ENCODE results near the gene BSPRY. TPM values are rescaled to one million over a fixed set of nuclear protein-coding genes. Genes with fewer than 3 reads are reported as not detected.

The BSPRY gene
- total and polyA plus RNA-seq, 2 of the 13 experiments (the other 11 are each of a cell fraction or from before 2014, with no cell fraction given) = 0.09 to 0.26 TPM

DNA sequence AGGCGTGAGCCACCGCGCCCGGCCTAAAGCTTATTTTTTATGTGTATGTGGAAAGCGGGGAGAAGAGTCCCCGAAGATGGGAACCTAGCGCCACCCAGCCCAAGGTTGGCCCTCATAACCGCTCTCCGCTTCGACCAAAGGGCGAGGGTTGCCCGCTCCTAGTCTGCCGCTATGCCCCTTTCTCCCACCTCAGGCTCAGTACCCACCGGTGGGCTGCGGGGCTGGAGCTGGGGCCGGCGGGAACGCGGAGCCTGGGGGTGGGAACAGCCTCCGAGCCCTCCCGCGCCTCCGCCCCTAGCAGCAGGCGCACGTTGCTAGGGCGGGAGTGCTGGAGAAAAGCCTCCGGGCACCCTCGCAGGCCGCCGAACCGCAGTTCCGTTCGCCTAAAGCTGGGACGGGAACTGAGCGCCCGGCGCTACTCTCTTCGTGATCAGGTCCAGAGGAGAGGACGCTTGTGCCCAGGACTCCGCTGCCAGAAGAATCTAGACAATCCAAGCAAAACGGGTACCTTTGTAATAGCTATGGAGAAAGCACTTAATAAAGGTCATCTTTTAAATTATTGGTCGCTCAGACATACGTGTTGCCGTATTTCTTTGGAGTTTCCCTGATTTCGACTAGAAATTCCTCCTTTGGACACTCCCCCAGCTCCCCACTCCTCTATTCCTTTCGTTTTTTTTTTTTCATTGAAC is 9.2 kb upstream of the BSPRY start, which contains the start of gene WDR31 (continued):
- TF ChIP-seq, protein P1, sequence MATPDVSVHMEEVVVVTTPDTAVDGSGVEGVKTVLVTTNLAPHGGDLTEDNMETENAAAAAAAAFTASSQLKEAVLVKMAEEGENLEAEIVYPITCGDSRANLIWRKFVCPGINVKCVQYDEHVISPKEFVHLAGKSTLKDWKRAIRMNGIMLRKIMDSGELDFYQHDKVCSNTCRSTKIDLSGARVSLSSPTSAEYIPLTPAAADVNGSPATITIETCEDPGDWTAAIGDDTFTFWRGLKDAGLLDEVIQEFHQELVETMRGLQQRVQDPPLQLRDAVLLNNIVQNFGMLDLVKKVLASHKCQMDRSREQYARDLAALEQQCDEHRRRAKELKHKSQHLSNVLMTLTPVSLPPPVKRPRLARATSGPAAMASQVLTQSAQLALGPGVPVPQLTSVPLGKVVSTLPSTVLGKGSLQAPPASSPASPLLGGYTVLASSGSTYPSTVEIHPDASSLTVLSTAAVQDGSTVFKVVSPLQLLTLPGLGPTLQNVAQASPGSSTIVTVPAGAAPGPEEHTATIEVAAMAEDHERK (CRISPR knock-in tag; IDR thresholded peaks at IDR 0.05; ENCODE audit: low read depth) = no peak
- TF ChIP-seq SP1 (IDR thresholded peaks at IDR 0.05) (no peak), SP1 (CRISPR knock-in tag; IDR thresholded peaks at IDR 0.05) (peak; percentile 85), HMGA1 (CRISPR knock-in tag; conservative IDR thresholded peaks at IDR 0.05) (no peak), FOXP1 (IDR thresholded peaks at IDR 0.05) (no peak), FOXP1 (CRISPR knock-in tag; IDR thresholded peaks at IDR 0.05) (0 out of 2 replicates have a peak, but pooled peaks have one; percentile 16), KLF11 (CRISPR knock-in tag; IDR thresholded peaks at IDR 0.05) (no peak; the same call in 1 of the 2 replicates), RBM22 (optimal IDR thresholded peaks at IDR 0.05; ENCODE audit: low read length) (peak; percentile 98), SCMH1 (CRISPR knock-in tag; IDR thresholded peaks at IDR 0.05; ENCODE audit: borderline replicate concordance) (no peak), BRCA1 (CRISPR knock-in tag; IDR thresholded peaks at IDR 0.05) (no peak; the same call in none of the 2 replicates), MBD4 (IDR thresholded peaks at IDR 0.05; ENCODE audit: borderline replicate concordance, low read length) (no peak), ZNF749 (CRISPR knock-in tag; IDR thresholded peaks at IDR 0.05; ENCODE audit: borderline replicate concordance) (peak; percentile 82; the same call in 1 of the 2 replicates), ZNF501 (CRISPR knock-in tag; IDR thresholded peaks at IDR 0.05) (peak; percentile 91), ZIK1 (CRISPR knock-in tag; IDR thresholded peaks at IDR 0.05; ENCODE audit: borderline replicate concordance, low read depth) (peak; percentile 89; the same call in 1 of the 2 replicates), SUZ12 (IDR thresholded peaks at IDR 0.05; ENCODE audit: low read depth, low read length) (no peak), NFE2L1 (CRISPR knock-in tag; IDR thresholded peaks at IDR 0.05; ENCODE audit: borderline replicate concordance) (no peak)
- TF ChIP-seq, protein P2, sequence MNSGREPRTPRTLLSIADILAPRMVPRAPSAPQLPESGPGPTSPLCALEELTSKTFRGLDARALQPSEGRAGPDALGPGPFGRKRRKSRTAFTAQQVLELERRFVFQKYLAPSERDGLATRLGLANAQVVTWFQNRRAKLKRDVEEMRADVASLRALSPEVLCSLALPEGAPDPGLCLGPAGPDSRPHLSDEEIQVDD (CRISPR knock-in tag; IDR thresholded peaks at IDR 0.05; ENCODE audit: borderline replicate concordance) = peak; percentile 83; the same call in 1 of the 2 replicates
- TF ChIP-seq, protein P3, sequence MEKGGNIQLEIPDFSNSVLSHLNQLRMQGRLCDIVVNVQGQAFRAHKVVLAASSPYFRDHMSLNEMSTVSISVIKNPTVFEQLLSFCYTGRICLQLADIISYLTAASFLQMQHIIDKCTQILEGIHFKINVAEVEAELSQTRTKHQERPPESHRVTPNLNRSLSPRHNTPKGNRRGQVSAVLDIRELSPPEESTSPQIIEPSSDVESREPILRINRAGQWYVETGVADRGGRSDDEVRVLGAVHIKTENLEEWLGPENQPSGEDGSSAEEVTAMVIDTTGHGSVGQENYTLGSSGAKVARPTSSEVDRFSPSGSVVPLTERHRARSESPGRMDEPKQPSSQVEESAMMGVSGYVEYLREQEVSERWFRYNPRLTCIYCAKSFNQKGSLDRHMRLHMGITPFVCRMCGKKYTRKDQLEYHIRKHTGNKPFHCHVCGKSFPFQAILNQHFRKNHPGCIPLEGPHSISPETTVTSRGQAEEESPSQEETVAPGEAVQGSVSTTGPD (CRISPR knock-in tag; IDR thresholded peaks at IDR 0.05) = no peak; the same call in 1 of the 2 replicates
- TF ChIP-seq, protein P4, sequence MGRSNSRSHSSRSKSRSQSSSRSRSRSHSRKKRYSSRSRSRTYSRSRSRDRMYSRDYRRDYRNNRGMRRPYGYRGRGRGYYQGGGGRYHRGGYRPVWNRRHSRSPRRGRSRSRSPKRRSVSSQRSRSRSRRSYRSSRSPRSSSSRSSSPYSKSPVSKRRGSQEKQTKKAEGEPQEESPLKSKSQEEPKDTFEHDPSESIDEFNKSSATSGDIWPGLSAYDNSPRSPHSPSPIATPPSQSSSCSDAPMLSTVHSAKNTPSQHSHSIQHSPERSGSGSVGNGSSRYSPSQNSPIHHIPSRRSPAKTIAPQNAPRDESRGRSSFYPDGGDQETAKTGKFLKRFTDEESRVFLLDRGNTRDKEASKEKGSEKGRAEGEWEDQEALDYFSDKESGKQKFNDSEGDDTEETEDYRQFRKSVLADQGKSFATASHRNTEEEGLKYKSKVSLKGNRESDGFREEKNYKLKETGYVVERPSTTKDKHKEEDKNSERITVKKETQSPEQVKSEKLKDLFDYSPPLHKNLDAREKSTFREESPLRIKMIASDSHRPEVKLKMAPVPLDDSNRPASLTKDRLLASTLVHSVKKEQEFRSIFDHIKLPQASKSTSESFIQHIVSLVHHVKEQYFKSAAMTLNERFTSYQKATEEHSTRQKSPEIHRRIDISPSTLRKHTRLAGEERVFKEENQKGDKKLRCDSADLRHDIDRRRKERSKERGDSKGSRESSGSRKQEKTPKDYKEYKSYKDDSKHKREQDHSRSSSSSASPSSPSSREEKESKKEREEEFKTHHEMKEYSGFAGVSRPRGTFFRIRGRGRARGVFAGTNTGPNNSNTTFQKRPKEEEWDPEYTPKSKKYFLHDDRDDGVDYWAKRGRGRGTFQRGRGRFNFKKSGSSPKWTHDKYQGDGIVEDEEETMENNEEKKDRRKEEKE (IDR thresholded peaks at IDR 0.05) = no peak
- TF ChIP-seq, protein P5, sequence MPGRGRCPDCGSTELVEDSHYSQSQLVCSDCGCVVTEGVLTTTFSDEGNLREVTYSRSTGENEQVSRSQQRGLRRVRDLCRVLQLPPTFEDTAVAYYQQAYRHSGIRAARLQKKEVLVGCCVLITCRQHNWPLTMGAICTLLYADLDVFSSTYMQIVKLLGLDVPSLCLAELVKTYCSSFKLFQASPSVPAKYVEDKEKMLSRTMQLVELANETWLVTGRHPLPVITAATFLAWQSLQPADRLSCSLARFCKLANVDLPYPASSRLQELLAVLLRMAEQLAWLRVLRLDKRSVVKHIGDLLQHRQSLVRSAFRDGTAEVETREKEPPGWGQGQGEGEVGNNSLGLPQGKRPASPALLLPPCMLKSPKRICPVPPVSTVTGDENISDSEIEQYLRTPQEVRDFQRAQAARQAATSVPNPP (CRISPR knock-in tag; IDR thresholded peaks at IDR 0.05) = no peak
- TF ChIP-seq, protein P6, sequence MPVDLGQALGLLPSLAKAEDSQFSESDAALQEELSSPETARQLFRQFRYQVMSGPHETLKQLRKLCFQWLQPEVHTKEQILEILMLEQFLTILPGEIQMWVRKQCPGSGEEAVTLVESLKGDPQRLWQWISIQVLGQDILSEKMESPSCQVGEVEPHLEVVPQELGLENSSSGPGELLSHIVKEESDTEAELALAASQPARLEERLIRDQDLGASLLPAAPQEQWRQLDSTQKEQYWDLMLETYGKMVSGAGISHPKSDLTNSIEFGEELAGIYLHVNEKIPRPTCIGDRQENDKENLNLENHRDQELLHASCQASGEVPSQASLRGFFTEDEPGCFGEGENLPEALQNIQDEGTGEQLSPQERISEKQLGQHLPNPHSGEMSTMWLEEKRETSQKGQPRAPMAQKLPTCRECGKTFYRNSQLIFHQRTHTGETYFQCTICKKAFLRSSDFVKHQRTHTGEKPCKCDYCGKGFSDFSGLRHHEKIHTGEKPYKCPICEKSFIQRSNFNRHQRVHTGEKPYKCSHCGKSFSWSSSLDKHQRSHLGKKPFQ (CRISPR knock-in tag; IDR thresholded peaks at IDR 0.05; ENCODE audit: insufficient replicate concordance) = no peak
